Astrocyte of the hippocampus (primary cell): ENCODE measurements around the gene FAM151B.
A peak's percentile ranks its signal among the peaks of the same experiment; 100 is the strongest.

Experiments
- DNase-seq: peaks from one replicate; pipeline ENCODE4 v3.0.0; 2011; ENCODE audit warnings: low read depth, low spot score

The FAM151B gene

GRCh38 chr5:80588858-80589540 is 101.1 kb downstream of the FAM151B start:
- no peak for DNase-seq

DNA sequence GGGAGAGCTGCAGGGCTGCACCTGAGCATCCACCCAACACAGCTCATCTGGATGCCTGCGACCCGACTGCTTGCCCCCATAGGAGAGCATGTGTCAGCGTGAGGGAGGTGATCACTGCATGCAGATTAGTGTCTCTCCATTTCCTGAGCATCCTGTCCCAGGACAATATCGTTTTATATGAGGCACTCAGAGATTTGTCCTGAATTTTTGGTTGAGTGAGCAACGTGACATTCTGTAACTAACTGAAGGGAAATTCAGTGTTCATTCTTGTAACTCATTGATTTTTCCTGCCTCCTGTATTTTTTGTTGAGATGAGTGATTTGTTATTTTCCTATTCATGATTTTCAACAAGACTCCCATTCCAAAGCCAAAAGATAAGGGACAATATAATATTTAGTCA is 102.9 kb downstream of the FAM151B start:
- no peak for DNase-seq

DNA sequence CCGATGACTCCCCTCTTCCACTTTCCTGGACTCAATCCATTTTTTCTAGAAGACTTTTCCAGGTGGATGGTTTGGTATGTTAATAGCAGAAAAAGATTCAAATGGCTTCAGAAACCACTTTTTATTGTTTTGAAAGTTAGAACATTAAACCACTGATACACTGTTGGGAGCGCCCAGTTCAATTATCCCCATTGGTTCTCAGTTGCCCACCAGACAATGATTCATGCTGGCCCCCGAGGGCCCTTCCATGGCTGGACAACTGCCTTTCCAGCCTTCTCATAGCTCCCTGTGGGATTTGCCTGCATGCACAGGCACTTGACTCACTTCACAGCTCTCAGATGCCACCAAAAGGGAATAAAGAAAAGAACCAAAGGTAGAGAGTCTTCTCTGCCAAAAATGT is 103.5 kb downstream of the FAM151B start:
- peak; percentile 86 for DNase-seq

DNA sequence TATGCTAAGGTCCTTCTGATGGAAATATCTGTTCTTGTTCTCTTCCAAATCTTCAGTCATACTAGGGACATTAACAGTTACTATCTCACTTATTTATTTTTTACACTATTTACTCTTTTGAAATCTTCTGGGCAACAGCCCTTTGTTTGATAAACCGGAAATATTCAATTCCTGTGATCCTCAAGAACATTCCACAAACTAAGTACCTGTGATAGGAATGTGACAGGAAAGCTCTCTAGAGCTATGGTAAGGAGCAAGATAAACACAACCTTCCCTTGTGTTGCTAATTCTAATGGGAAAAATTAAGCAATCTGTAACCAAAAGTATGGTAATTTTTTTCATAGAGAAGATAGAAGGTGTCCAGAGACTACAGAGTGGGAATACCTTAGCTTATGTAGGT is 104.2 kb downstream of the FAM151B start:
- peak; percentile 11 for DNase-seq
